OCI-LY1 (cell line): ENCODE data around the gene NECTIN1.

Experiments
- EZH2 ChIP-seq: fragments of 200-600 bp; sonication (generic), shearing (Covaris generic); IDR thresholded peaks from 2 replicates; pipeline ENCODE4 v1.8.0; 2017; ENCODE audit warnings: borderline replicate concordance, mixed run types, mild to moderate bottlenecking, antibody characterized with exemption, low read length, moderate library complexity, mixed read lengths
- TF ChIP-seq, protein P1 (sequence below): fragments of 200-600 bp; sonication (generic), shearing (Covaris generic); IDR thresholded peaks from 2 replicates; pipeline ENCODE4 v1.5.1; 2017; ENCODE audit warnings: mild to moderate bottlenecking, antibody characterized with exemption, low read length, moderate library complexity, mixed read lengths

DNA sequence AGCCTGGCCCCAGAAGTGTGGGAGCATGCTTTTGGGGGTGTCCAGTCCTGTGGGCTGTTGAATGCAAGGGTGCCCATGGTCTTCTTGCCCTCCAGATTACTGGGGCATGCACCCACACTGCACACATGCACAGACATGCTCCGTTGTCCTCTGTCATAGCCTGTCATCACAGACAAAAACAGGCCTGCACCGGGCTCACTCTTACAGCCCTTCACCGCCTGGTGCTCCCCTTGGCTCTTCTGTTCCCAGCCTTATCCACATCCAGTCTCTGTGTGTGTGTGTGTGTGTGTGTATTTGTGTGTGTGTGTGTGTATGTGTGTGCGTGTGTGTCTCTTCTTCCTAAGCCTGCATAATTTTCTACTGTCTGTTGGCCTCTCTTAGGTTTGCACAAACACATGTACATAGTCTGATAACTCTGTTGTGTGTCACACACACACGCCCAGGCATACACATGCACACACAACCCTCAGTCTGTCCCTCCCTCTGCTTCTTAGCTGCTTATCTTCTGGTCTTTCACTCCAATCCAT lies 23.4 kb upstream of the NECTIN1 start:
- TF ChIP-seq, protein P1, sequence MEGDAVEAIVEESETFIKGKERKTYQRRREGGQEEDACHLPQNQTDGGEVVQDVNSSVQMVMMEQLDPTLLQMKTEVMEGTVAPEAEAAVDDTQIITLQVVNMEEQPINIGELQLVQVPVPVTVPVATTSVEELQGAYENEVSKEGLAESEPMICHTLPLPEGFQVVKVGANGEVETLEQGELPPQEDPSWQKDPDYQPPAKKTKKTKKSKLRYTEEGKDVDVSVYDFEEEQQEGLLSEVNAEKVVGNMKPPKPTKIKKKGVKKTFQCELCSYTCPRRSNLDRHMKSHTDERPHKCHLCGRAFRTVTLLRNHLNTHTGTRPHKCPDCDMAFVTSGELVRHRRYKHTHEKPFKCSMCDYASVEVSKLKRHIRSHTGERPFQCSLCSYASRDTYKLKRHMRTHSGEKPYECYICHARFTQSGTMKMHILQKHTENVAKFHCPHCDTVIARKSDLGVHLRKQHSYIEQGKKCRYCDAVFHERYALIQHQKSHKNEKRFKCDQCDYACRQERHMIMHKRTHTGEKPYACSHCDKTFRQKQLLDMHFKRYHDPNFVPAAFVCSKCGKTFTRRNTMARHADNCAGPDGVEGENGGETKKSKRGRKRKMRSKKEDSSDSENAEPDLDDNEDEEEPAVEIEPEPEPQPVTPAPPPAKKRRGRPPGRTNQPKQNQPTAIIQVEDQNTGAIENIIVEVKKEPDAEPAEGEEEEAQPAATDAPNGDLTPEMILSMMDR: no peak
- TF ChIP-seq EZH2: no peak
